ENCODE measurements around the gene CARNS1.

Gene CARNS1

DNA sequence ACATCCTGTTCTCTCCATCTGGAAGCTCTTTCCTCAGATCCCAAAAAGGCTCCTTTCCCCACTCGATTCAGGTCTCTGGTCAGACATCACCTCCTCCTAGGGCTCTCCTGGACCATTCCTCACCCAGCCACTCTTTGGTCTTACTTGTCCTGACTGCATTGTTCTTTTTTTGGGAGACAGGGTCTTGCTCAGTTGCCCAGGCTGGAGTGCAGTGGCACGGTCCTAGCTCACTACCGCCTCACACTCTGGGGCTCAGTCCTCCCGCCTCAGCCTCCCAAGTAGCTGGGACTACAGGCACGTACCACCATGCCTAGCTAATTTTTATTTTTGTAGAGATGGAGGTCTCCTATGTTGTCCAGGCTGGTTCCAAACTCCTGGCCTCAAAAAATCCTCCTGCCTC is 30.0 kb downstream of the CARNS1 start:
- no peak for DNase-seq (ENCODE audit: low read depth, low spot score)
- ChIA-PET POLR2A (no interaction called here), CTCF (no interaction called here)
- TF ChIP-seq, protein P1, sequence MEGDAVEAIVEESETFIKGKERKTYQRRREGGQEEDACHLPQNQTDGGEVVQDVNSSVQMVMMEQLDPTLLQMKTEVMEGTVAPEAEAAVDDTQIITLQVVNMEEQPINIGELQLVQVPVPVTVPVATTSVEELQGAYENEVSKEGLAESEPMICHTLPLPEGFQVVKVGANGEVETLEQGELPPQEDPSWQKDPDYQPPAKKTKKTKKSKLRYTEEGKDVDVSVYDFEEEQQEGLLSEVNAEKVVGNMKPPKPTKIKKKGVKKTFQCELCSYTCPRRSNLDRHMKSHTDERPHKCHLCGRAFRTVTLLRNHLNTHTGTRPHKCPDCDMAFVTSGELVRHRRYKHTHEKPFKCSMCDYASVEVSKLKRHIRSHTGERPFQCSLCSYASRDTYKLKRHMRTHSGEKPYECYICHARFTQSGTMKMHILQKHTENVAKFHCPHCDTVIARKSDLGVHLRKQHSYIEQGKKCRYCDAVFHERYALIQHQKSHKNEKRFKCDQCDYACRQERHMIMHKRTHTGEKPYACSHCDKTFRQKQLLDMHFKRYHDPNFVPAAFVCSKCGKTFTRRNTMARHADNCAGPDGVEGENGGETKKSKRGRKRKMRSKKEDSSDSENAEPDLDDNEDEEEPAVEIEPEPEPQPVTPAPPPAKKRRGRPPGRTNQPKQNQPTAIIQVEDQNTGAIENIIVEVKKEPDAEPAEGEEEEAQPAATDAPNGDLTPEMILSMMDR (IDR thresholded peaks at IDR 0.05; ENCODE audit: insufficient read depth, low read length, missing control alignments) = no peak
- H3K4me3 ChIP-seq (ENCODE audit: low read depth, low read length) = no peak overlapping the region

DNA sequence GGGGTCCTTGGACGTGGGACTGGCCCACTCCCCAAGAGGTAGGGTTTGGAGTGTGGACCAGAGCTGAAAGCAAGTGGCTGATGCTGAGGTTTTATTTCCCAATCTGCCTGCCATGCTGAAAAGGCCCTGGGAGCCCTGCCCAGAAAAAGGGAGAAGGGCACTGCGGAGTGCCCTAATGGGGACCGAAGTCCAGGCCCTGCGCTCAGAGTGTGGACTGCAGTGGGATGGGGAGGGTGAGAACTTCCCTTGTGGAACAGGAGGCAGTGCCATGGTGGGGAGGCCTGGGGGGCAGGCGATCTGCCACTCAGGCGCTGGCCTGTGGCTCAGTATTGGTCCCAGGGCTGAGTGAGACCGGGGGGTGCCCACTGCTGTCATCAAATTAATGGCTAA is 32.7 kb downstream of the CARNS1 start:
- ChIA-PET POLR2A (no interaction called here), CTCF (no interaction called here)
- no peak for DNase-seq (ENCODE audit: low read depth, low spot score)
- TF ChIP-seq, protein P1 (IDR thresholded peaks at IDR 0.05; ENCODE audit: insufficient read depth, low read length, missing control alignments) = no peak
- H3K4me3 ChIP-seq (ENCODE audit: low read depth, low read length) = no peak overlapping the region

DNA sequence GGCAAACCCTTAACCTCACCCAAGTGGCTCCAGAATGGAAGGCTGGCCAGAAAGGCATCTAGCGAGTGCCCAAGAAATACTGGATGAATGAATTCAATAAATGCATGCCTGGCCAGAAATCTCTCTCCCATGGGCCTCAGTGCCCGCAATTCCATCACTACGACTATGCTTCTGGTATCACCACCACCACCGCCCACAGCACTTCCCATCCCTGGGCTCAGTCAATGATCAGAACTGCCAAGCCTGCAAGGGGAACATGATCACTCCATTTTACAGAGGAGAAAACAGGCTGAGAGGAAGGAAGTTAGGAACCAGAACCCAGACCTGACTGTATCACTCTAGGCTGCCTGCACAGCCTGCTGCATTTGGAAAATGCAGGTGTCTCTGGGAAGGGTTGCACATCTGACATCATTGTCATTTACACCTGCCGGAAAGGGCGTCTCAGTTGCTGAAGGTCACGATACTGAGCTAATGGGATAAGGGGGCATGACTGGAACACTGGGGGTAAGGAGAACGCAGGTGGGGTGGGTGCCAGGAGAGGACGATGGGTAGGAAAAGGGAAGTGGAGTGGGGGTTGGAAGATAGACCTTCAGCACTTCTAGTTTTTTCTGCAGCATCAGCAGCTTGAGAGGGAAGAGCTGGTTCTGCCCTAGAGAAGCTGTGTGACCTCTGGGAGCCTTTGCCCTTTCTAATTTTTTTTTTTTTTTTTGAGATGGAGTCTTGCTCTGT is 33.8 kb downstream of the CARNS1 start:
- no peak for DNase-seq (ENCODE audit: low read depth, low spot score)
- POLR2A ChIA-PET = no interaction called here
- H3K4me3 ChIP-seq (ENCODE audit: low read depth, low read length) = no peak overlapping the region
- TF ChIP-seq, protein P1 (IDR thresholded peaks at IDR 0.05; ENCODE audit: insufficient read depth, low read length, missing control alignments) = no peak
- CTCF ChIA-PET = no interaction called here

DNA sequence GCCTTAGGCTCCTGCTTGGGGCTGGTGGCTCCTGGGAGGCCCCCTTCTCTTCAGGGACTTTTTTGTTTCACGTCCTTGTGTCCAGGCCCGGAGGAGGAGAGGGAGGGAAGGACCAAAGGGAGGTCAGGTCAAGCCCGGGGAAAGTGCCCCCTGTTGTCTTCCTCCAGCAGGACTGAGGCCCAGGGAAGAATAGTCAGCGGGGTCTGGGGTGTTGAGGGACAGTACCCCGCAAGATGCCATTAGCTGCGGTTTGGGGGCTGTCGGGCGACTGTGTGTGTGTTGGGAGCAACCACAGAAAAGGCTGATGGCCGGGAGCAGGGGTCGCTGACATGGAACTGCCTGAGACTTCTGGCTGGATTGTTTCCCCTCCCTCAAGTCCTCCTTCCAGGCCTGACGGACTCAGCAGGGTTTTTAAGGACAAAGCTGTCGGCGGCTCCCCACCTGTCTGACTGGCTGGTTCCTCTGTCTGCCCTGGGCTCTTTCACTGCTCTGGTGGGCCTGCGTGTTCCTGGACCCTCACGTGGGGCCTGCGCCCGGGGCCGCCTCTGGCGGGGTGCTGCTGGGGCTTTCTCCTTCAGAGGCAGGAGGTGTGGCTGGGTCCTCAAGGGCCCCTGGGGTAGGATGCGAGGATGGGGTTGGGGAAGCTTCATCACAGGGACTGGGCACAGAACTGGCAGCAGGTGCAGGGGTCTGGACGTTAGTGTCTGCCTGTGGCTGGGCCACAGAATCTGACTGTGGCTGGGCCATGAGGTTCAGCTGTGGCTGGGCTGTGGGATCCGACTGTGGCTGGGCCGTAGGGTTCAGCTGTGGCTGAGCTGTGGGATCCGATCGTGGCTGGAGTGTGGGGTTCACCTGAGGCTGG is 35.5 kb downstream of the CARNS1 start:
- ChIA-PET POLR2A (no interaction called here), CTCF (no interaction called here)
- H3K4me3 ChIP-seq (ENCODE audit: low read depth, low read length) = no peak overlapping the region
- TF ChIP-seq, protein P1 (IDR thresholded peaks at IDR 0.05; ENCODE audit: insufficient read depth, low read length, missing control alignments) = no peak
- no peak for DNase-seq (ENCODE audit: low read depth, low spot score)

DNA sequence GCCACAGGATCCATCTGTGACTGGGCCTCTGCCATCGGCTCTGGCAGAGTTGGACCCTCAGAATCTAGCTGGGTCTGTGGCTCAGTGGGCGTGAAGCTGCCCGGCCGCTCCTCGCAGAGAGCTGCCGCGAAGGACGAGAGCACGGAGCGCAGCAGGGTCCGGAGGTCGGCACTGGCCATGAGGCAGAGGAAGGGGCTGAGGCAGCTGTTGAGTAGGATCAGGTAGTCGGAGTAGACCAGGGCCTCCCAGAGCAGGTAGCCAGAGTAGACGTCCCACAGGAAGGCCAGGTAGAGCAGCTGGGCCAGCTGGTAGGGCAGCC is 36.1 kb downstream of the CARNS1 start:
- TF ChIP-seq, protein P1 (IDR thresholded peaks at IDR 0.05; ENCODE audit: insufficient read depth, low read length, missing control alignments) = no peak
- no peak overlapping the region for H3K4me3 ChIP-seq (ENCODE audit: low read depth, low read length)
- ChIA-PET CTCF (no interaction called here), POLR2A (no interaction called here)
- no peak for DNase-seq (ENCODE audit: low read depth, low spot score)

DNA sequence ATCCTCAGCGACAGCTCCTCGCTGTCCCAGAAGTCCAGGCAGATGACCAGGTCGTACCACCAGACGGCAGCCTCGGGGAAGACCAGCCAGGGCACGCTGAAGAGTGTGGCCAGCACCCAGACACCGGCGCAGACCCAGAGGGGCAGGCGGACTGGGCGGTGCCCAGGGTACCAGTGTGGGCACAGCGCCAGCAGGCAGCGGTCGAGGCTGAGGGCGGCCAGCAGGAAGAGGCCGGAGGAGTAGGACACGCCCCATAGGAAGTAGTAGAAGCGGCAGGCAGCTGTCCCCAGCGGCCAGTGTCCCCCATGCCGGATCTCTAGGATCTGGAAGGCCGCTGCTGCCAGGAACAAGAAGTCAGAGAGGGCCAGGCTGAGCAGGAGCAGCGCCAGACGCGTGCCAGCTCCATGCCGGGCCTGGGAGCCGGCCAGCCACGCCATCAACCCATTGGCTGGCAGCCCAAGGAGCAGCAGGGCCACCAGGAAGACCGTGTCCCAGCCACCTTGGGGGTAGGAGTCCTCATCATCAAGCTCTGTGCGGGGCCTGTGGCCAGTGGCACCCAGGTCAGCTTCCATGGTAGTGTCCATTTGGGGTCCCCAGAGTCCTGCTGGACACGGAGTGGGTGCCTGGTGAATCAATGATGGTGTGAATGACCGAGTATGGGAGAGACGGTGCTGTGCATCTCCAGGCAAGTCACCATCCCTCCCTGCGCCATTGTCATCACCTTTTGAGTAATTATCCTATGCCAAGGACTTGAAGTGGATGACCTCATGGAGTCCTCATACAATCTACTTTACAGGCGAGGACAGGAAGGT is 36.9 kb downstream of the CARNS1 start, which contains the start of gene GPR152:
Gene GPR152 (minus strand): TSS at position 589 of the 812 bp plus-strand sequence. CDS start 5 bp downstream, at position 584.
- CTCF ChIA-PET = no interaction called here
- DNase-seq (ENCODE audit: low read depth, low spot score) = no peak
- TF ChIP-seq, protein P1 (IDR thresholded peaks at IDR 0.05; ENCODE audit: insufficient read depth, low read length, missing control alignments) = no peak
- H3K4me3 ChIP-seq (ENCODE audit: low read depth, low read length) = no peak within 1 kb of the TSS
- POLR2A ChIA-PET = no interaction called here
